Lung (tissue), 12 donors: ENCODE data around the gene DHRS11. TPM values are rescaled to one million over a fixed set of nuclear protein-coding genes. Genes with fewer than 3 reads are reported as not detected.

ENCODE experiments used
- ATAC-seq: fragments of 200-7000 bp; cut with Tn5 transposase; one replicate; pipeline ENCODE4 v1.9.1; 2020; ENCODE audit warnings: moderate number of reproducible peaks; ENCODE audit not compliant: insufficient read depth, low FRiP score
- DNase-seq, 3 donors: peaks; one replicate each; pipeline ENCODE4 v3.0.0-alpha.2; 2013 to 2017
- H3K27ac ChIP-seq, 2 donors: one replicate each; pipeline ENCODE4 v1.5.1; 2013; ENCODE audit warnings: mild to moderate bottlenecking in 2 of 2, moderate library complexity in 2 of 2, control low read depth in 1 of 2, inconsistent platforms in 1 of 2, low read depth in 1 of 2, low read length in 1 of 2
- H3K27me3 ChIP-seq, 3 donors: one replicate each; pipeline ENCODE4 v1.5.1; 2013; ENCODE audit warnings: low read length in 2 of 3; ENCODE audit not compliant: control insufficient read depth in 3 of 3, insufficient read depth in 3 of 3
- H3K36me3 ChIP-seq, 4 donors: one replicate each; pipeline ENCODE4 v1.5.1; 2013; ENCODE audit warnings: low read length in 4 of 4, mild to moderate bottlenecking in 1 of 4, moderate library complexity in 1 of 4; ENCODE audit not compliant: control insufficient read depth in 4 of 4, insufficient read depth in 4 of 4
- H3K4me1 ChIP-seq, 5 donors: one replicate each; pipeline ENCODE4 v1.5.1; 2013; ENCODE audit warnings: low read length in 5 of 5, mild to moderate bottlenecking in 2 of 5, moderate library complexity in 1 of 5; ENCODE audit not compliant: control insufficient read depth in 5 of 5, insufficient read depth in 5 of 5
- H3K4me3 ChIP-seq: one replicate; pipeline ENCODE4 v1.5.1; 2013; ENCODE audit warnings: mild to moderate bottlenecking, control low read depth, moderate library complexity
- H3K9ac ChIP-seq, 2 donors: one replicate each; pipeline ENCODE4 v1.5.1; 2013; ENCODE audit warnings: low read length in 2 of 2, control low read depth in 1 of 2; ENCODE audit not compliant: insufficient read depth in 1 of 2
- H3K9me3 ChIP-seq, 4 donors: one replicate each; pipeline ENCODE4 v1.5.1; 2013; ENCODE audit warnings: low read length in 3 of 4, mild to moderate bottlenecking in 1 of 4, moderate library complexity in 1 of 4; ENCODE audit not compliant: control insufficient read depth in 4 of 4, insufficient read depth in 3 of 4
- CTCF ChIP-seq: IDR thresholded peaks from 2 replicates; pipeline ENCODE4 v1.5.1; 2012; ENCODE audit warnings: mild to moderate bottlenecking; ENCODE audit errors: control extremely low read depth, extremely low read depth
- WGBS, 2 donors: extraction: QIAGEN DNeasy Blood & Tissue Kit; methylation state at CpG; one replicate each; pipeline ENCODE4 v1.1.7; 2013; 5-methylcytosine and 5-hydroxymethylcytosine counted together
- polyA plus RNA-seq, 2 donors: library from polyadenylated mRNA; stranded (reverse); fragments of 200-250 nt; gene quantifications; one replicate each; pipeline ENCODE4 v1.2.1, GENCODE V29; 2013
- total RNA-seq, 2 donors: library from RNA; depleted of rRNA in 1 of 2; stranded (reverse); fragments of >200 nt in 1 of 2; gene quantifications; one replicate each; pipeline ENCODE4 v1.2.1, GENCODE V29; 2014 to 2021
- donor health status: control.
- donor health status: control.
- donor health status: Bipolar disorder and iron deficiency.
- donor health status: healthy.
- donor health status: DM: yes; HTN: yes; CAD: no.

The DHRS11 gene
- total and polyA plus RNA-seq, 4 donors: 3.7 to 9.1 (median 5.7) TPM

DNA sequence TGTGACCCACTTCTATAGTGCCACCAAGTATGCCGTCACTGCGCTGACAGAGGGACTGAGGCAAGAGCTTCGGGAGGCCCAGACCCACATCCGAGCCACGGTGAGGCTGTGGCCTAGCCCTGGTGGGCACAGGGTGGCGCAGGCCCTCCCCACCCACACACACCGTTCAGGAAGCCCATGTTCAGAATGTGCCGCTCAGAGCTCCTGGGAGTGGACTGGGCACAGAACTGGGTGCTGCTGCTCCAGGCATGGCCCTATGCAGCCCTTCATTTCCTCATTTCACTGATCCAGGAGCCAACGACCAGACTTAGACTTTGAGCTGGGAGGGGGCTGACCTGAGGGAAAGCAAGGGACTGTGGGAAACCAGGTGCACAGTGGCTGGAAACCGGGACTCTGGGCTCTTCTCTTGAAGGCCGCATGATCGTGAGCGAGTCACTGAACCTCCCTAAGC, 7.3 kb downstream of the DHRS11 start:
- Histone ChIP-seq H3K27ac (no peak overlapping the region), H3K27me3 (no peaks in the 10 kb centered on the region), H3K9ac (no peak overlapping the region), H3K9me3 (no peaks in the 10 kb centered on the region), H3K4me1 (peaks cover 0 to 17% (median 4%) of the 10 kb centered on the region in 5 donors), H3K36me3 (no peaks in the 10 kb centered on the region), H3K4me3 (no peak overlapping the region)
- TF ChIP-seq CTCF: no peak
- WGBS, 2 donors: 92 to 94% methylated on average over 13 of the region's 13 CpGs
- ATAC-seq (no peak), DNase-seq (no peak)

DNA sequence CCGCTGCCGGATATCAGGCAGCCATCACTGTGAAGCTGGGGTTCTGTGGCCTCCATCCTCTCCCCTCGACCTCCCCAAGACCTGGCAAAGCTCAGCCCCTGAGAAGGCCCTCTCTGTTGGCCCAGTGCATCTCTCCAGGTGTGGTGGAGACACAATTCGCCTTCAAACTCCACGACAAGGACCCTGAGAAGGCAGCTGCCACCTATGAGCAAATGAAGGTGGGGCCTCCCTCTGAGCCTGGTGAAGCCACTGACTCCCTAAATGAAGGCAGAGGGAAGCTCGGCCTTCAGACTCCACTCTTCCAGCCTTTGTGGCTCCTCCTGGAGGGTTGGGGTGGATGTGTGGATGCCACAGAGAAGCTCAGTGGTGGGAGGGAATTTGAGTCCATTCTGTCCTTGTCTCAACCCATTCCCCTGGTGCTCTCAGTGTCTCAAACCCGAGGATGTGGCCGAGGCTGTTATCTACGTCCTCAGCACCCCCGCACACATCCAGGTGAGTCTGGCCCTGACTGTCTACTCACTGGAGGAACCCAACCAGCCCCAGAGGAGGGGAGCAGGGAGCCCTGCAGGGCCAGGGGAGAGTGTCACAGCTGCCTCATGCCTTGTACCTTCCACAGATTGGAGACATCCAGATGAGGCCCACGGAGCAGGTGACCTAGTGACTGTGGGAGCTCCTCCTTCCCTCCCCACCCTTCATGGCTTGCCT, 8.0 kb downstream of the DHRS11 start:
- DNase-seq: no peak
- no peaks in the 10 kb centered on the region for H3K9me3 ChIP-seq
- no peaks in the 10 kb centered on the region for H3K27me3 ChIP-seq
- H3K36me3 ChIP-seq: no peaks in the 10 kb centered on the region
- H3K4me3 ChIP-seq: no peak overlapping the region
- WGBS, 2 donors: 93 to 99% methylated on average over 11 of the region's 11 CpGs
- peaks cover 0 to 17% (median 4%) of the 10 kb centered on the region in 5 donors for H3K4me1 ChIP-seq
- no peak for TF ChIP-seq CTCF
- ATAC-seq: no peak
- H3K9ac ChIP-seq: no peak overlapping the region
- no peak overlapping the region for H3K27ac ChIP-seq

DNA sequence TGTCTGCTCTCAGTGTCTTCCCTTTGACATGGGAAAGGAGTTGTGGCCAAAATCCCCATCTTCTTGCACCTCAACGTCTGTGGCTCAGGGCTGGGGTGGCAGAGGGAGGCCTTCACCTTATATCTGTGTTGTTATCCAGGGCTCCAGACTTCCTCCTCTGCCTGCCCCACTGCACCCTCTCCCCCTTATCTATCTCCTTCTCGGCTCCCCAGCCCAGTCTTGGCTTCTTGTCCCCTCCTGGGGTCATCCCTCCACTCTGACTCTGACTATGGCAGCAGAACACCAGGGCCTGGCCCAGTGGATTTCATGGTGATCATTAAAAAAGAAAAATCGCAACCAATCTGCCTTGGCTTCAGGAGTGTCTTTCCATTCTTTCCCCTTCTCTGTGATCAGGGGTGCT, 8.8 kb downstream of the DHRS11 start:
- ATAC-seq: no peak
- 54 to 63% methylated on average over 3 of the region's 3 CpGs for WGBS, 2 donors

More for the DNA sequence above, 8.8 kb downstream of the DHRS11 start:
- no peak for DNase-seq
- peaks cover 0 to 17% (median 4%) of the 10 kb centered on the region in 5 donors for H3K4me1 ChIP-seq
- H3K9me3 ChIP-seq: no peaks in the 10 kb centered on the region
- H3K4me3 ChIP-seq: no peak overlapping the region
- H3K9ac ChIP-seq: peak overlapping the region in 1 of 2 donors; percentile 34
- no peaks in the 10 kb centered on the region for H3K27me3 ChIP-seq
- no peak for TF ChIP-seq CTCF
- H3K36me3 ChIP-seq: no peaks in the 10 kb centered on the region
- no peak overlapping the region for H3K27ac ChIP-seq
